Mucosa of descending colon (tissue), 3 donors: ENCODE measurements around the gene FBXL7. TPM values are rescaled to one million over a fixed set of nuclear protein-coding genes. Genes with fewer than 3 reads are reported as not detected.

Experiments used
- ATAC-seq: fragments of 200-7000 bp; cut with Tn5 transposase; one replicate; pipeline ENCODE4 v1.9.1; 2020; ENCODE audit warnings: mild to moderate bottlenecking, moderate library complexity
- DNase-seq, 3 donors: peaks; one replicate each; pipeline ENCODE4 v3.0.0-alpha.2; 2020
- H3K36me3 ChIP-seq: fragments of 200-600 bp; one replicate; pipeline ENCODE4 v1.8.0; 2021; ENCODE audit warnings: low read depth, mild to moderate bottlenecking
- H3K4me1 ChIP-seq: fragments of 200-600 bp; one replicate; pipeline ENCODE4 v1.8.0; 2021; ENCODE audit warnings: low read depth, mild to moderate bottlenecking
- H3K4me3 ChIP-seq: fragments of 200-600 bp; one replicate; pipeline ENCODE4 v1.8.0; 2021; ENCODE audit warnings: mild to moderate bottlenecking
- H3K9me3 ChIP-seq: fragments of 200-600 bp; one replicate; pipeline ENCODE4 v1.8.0; 2021; ENCODE audit warnings: mild to moderate bottlenecking
- CTCF ChIP-seq: fragments of 200-600 bp; IDR thresholded peaks from one replicate; pipeline ENCODE4 v1.8.0; 2022; ENCODE audit warnings: antibody characterized with exemption, mild to moderate bottlenecking
- intact Hi-C, 2 donors: fragments of 100-400 bp; cut with DNase I in 1 of 2; cut with micrococcal nuclease in 1 of 2; formaldehyde crosslinking; loops; one replicate each; pipeline versions ENCODE4 v1.11.0 to v1.11.1; 2022; cut with DNase I, micrococcal nuclease
- total RNA-seq, 3 donors: library from RNA; stranded (reverse); fragmentation: NEBNext Ultra II Directional in 2 of 3; extraction: Animal tissue kit (Norgen Biotek cat#: 25700) in 2 of 3; gene quantifications; one replicate each; pipeline versions ENCODE4 v1.2.1 to v1.2.4, GENCODE V29; 2021 to 2023
- donor health status: DM: no; HTN: no; CAD: no; lungs with moderate emphysema.
- donor health status: DM: no; HTN: no; CAD: no.
- donor health status: DM: no; HTN: yes; CAD: no.

The FBXL7 gene
- total RNA-seq, 3 donors from 2014 or later = 1.6 to 21.4 (median 3.4) TPM

GRCh38 chr5:15501091-15501791 lies 1.3 kb downstream of the FBXL7 start:
- Histone ChIP-seq H3K9me3 (no peaks in the 10 kb centered on the region), H3K4me3 (no peak overlapping the region), H3K4me1 (no peaks in the 10 kb centered on the region), H3K36me3 (no peaks in the 10 kb centered on the region)
- ATAC-seq (peak; percentile 47), DNase-seq (peak in 2 of 3 donors; percentile 28 to 48)
- no peak for TF ChIP-seq CTCF
- intact Hi-C loops = no loop called here

GRCh38 chr5:15502208-15502607 lies 2.2 kb downstream of the FBXL7 start:
- H3K4me3 ChIP-seq = no peak overlapping the region
- intact Hi-C loops = no loop called here
- no peak for TF ChIP-seq CTCF
- H3K36me3 ChIP-seq = no peaks in the 10 kb centered on the region
- no peaks in the 10 kb centered on the region for H3K4me1 ChIP-seq
- no peak for DNase-seq
- H3K9me3 ChIP-seq = no peaks in the 10 kb centered on the region
- ATAC-seq = no peak

GRCh38 chr5:15506146-15506545 lies 6.2 kb downstream of the FBXL7 start:
- intact Hi-C loops = no loop called here

GRCh38 chr5:15506897-15507296 lies 6.9 kb downstream of the FBXL7 start:
- intact Hi-C loops = no loop called here
- H3K4me3 ChIP-seq = no peak overlapping the region
- no peaks in the 10 kb centered on the region for H3K9me3 ChIP-seq
- TF ChIP-seq CTCF = no peak
- no peaks in the 10 kb centered on the region for H3K4me1 ChIP-seq
- H3K36me3 ChIP-seq = no peaks in the 10 kb centered on the region
- ATAC-seq (no peak), DNase-seq (no peak)

More at GRCh38 chr5:15506146-15506545, 6.2 kb downstream of the FBXL7 start:
- H3K9me3 ChIP-seq = no peaks in the 10 kb centered on the region
- ATAC-seq = no peak
- DNase-seq = no peak
- H3K36me3 ChIP-seq = no peaks in the 10 kb centered on the region
- TF ChIP-seq CTCF = no peak
- no peak overlapping the region for H3K4me3 ChIP-seq
- no peaks in the 10 kb centered on the region for H3K4me1 ChIP-seq

GRCh38 chr5:15510092-15510491 lies 10.1 kb downstream of the FBXL7 start:
- no peak for DNase-seq

More at GRCh38 chr5:15510092-15510491, 10.1 kb downstream of the FBXL7 start:
- Histone ChIP-seq H3K4me1 (no peaks in the 10 kb centered on the region), H3K36me3 (no peaks in the 10 kb centered on the region), H3K9me3 (no peaks in the 10 kb centered on the region), H3K4me3 (no peak overlapping the region)
- no peak for TF ChIP-seq CTCF
- ATAC-seq = no peak
- intact Hi-C loops = no loop called here
